ENCODE results near the gene PRKAG1. TPM values are rescaled to one million over a fixed set of nuclear protein-coding genes. Genes with fewer than 3 reads are reported as not detected.

PRKAG1 gene
- total RNA-seq, 1 donor from 2014 or later: 27.9 TPM

DNA sequence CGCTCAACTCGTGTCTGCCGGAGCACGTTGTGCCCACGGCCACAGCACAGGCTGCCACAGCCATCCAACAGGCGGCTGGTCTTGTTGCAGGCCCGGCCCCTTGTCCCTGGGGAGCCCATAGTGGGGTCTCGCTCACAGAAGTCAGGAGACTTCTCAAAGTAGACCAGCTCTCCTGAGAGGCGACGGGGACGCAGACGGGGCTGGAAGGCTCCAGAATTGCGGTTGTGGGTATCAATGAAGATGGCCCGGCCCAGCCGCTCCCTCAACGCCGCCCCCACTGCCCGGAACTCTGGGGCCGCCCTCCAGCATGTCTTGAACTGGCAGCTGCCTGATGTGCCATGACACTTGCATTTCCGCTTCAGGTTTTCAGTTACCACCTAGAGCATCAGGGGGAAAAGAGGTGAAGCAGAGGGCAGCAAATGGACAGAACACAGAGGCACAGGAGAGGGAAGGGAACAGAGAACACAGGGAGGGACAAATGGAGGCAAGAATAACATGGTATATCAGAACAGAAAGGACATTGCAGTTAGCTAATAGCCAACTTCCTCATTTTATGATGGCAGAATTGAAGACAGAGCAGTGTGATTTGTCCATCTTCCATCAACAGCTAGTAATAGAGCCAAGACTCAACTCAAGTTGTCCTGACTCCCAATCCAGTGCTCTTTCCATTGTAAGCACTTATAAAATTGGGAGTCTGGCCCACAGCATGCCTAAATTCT lies 52.2 kb downstream of the PRKAG1 start:
- no peak for DNase-seq

DNA sequence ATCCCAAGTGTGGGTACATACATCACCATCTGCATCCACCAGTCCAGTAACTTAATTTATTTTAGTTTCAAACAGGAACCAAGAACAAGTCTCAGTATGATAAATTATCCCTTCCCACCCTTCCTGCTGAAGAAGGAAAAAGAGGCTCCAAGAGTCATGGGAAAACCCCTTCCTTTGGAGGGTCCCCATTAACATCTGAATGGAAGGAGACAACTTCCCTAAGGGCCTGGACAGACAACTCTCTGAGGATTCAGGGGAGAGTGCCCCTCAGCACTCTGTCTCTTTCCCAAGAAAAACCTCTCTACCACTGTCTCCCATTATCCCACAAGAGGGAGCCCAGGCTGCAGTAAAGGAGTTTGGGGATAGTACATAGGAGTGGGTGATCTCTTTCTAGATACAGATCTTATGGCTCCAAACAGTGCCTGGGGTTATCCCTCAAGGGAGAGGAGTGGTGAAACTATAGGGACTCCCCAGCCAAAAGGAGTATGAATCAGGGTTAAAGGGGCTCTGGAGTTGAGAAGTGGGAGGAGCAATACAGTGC lies 53.2 kb downstream of the PRKAG1 start:
- DNase-seq: no peak

DNA sequence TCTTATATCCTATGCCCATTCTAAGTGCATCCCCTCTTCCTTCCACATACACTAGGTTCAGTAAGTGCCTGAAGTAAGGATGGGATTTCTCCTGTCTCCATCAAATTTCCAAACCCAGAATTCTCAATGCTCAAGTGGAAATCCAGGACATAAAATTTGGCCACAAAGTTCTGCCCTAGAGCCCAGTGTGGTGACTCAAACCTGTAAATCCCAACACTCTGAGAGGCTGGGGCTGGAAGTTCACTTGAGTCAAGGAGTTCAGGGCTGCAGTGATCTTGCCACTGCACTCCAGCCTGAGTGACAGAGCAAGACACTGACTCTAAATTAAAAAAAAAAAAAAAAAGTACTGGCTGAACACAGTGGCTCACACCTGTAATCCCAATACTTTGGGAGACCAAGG lies 56.8 kb downstream of the PRKAG1 start:
- DNase-seq: no peak

DNA sequence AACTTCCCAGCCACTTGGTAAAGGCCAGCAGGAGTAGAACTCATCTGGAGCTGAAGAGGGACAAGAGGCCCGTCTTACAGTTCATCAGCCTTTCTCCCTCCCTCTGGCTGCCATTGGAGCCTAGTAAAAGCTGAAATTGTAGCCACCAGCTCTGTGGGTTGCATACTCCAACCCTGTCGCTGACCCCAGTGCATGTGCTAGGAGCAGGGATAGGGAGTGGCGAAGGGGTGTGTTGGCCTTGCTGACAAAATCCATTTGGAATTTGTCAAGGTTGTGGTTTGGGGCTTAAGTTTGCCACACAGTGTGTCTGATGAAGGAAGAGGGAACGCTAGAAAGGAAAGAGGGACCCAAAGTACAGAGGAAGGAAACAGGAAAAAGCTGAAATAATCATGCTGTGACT lies 57.2 kb downstream of the PRKAG1 start:
- DNase-seq: no peak

DNA sequence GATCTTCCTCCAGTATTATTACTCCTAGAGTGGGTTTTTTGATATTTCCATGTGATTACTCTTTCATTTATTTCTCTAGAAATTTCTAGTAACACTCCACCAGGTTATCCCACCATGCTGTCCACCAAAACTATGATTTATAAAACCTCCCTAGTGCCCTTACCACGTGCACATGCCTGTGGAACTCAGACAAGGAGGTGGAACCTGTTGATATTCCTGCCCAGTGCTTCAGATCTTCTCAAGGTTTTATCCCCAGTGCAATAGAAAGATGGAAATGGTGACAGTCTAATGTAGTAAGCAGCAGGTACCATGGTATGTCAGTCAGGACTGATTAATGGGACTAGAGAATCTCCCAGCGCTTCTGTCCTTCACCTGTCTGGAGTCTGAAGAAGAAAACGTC lies 57.7 kb downstream of the PRKAG1 start:
- DNase-seq: no peak

DNA sequence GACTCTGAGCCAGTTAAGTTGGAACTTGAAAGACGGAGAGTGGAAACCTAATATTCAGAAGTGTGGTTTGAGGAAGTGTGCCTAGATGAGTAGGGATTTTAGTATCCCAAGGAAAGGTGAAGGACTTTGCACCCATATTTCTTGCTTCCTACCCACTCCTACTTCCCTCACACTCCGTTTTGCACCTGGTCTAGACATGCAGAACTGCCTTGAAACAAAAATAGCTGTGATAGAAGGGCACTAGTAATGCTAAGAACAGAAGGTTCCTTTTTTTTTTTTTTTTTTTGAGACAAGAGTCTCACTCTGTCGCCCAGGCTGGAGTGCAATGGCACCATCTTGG lies 60.6 kb downstream of the PRKAG1 start:
- no peak for DNase-seq

DNA sequence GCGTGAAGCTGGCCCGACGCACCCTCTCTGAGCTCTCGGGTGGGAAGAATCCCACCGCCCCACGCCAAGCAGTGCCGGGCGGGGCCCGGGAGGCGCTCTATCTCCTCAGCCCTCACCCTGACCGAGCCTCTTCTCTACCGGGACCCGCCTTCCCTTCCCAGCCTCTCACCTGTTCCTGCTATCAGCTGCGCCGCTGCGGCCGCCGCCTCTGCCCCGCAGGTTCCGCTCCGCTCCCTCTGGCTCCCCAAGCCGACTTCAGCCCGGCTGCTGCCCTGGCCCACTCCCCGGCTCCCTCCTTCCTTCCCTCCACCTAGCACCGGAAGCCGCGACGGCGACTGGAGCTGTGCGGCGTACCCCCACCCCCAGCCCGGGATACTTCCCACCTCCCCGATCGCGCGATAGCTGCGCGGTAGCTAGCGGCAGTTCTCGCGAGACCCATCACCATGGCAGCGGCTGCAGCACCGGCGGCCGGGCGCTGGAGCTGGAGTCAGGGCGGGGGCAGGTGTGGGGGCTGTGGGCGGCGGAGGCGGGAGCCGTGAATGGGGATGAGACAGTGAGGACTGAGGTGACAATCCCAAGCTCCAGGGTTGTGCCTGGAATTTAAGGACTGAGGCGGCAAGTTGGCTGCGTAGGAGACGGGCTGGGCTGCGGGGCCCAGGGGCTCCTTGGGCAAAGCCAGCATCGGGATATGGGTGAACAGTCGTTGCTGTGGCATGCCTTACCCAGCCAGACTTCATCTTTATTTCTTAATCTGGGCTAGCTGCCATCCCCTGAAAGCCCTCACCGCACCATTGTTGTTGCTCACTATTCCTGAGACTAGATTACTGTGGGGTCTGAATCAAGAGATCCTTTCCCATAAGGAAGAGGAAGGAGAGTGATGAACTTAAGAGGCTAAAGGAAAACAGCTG lies 61.2 kb downstream of the PRKAG1 start, which contains the start of gene ARF3:
Gene ARF3 (minus strand): TSS at position 347 of the 908 bp plus-strand sequence. CDS start 16,392 bp downstream, outside the sequence.
- DNase-seq: peak; percentile 92

DNA sequence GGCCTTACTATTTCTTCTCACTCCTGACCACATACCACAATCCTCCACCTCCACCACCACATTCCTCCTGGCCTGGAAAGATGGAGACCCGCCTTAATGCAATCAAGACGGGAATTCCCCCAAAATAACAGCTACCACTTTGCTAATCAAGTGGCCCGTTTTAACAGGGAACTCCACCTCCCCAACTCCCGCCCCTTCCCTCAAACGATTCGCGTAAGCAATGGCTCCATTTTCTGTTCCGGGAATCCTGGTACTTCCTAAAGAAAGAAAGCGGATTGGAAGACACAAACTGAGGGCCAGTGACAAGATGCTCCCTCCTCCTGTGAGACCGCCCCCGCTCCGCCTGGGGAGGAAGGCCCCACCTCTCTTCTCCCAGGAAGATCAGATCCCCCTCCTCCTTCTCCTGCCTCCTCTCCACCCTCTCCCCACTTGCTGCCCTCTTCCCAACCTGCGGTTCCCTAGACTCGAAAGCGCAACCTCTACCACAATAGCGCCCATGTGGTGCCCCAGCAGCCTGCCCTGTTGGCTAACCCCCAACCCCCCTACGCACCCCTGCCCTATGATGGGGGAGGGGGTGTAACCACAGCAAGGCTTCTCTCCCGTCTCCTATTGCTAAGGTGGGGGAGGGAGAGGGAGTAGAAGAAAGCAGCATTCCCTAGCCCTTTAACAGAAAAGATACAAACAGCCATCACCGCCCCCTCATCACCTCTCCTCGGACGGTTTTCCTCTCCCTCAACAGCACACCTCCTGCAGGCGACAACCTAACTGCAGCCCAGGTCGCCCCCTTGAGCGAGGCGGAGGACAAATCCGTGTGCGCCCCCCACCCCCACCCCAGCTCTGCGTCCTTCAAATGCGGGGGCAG lies 62.1 kb downstream of the PRKAG1 start:
- DNase-seq: peak; percentile 83

DNA sequence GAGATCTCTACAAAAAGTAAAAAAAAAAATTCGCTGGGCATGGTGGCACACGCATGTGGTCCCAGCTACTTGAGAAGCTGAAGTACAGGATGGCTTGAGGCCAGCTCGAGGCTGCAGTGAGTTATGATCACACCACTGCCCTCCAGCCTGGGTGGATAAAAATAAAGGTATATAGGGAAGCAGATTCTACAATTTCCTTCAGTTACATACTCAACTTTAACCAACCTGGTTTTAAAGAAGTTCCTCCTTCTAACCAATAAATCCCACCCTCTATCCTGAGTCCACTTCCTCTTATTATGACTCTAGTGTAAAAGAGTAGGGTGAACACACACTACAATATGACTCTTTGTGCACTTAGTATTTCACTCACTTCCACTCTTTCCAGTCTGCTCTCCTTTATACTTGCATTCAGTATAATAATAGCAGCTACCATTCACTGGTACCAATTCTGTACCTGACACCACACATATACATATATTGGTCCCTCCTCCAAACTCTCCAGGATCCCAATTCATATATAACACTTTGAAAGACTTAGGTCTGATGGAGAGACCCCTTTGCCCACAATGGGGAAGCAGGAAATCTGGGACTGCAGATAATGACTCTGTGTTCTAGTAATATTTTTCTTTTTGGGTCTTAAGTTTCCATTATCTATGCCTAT lies 63.6 kb downstream of the PRKAG1 start:
- DNase-seq: no peak

DNA sequence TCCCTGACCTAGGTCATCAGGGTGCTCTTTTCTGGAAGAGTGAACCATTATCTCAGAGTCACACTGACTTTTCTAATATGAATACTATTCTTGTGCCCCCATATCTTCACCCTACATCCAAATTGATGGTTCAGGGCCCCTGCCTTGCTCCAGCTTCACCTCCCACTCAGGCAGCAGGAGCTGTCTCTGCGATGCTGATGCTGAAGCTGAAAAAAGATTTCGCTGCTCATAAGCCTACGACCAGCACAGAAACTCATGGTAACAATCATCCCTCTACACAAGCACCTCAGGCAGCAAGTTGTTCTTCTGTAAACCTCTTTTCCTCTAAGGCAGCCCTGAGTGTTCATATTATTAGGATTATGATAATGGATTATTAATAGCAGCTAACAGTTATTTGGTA lies 64.5 kb downstream of the PRKAG1 start:
- no peak for DNase-seq

DNA sequence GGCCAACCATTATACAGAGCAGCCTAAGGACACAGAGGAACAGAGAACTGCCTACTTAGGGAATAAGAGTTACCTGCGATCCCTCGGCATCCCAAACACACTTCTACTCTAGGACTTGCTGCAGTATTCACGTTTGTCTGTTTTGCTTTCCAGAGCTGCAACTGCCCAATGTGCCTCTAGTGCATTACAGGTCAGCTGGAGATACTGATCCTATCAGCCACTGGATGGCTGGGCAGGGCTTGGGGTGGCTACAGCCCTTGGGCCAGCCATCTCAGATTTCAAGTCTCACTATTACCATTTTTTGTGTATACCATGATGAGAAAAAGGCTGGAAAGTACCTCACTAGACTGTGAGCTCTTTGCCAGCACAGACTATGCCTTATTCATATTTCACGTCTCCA lies 65.9 kb downstream of the PRKAG1 start:
- no peak for DNase-seq

Small RNA genes lying within 50 kb of the gene (small RNA-seq; reads per million reads assigned to genes)
- gene RNU6-940P: not detected

Other genes starting within 250 kb of the PRKAG1 start
- gene ADCY6, start 229.7 kb downstream of the PRKAG1 start, total RNA-seq: 31.5 TPM
- 44.3 TPM for gene CACNB3, start 200.3 kb downstream of the PRKAG1 start, total RNA-seq
- 48.8 TPM for gene DDX23, start 166.6 kb downstream of the PRKAG1 start, total RNA-seq
- 22.9 TPM for gene RND1, start 152.9 kb downstream of the PRKAG1 start, total RNA-seq
- 3.6 TPM for gene FKBP11, start 93.3 kb downstream of the PRKAG1 start, total RNA-seq
- 67.5 TPM for gene ARF3, start 61.3 kb downstream of the PRKAG1 start, total RNA-seq
- 6.2 TPM for gene WNT10B, start 47.0 kb downstream of the PRKAG1 start, total RNA-seq
- not detected for gene WNT1, start 40.5 kb downstream of the PRKAG1 start, total RNA-seq
- 9.2 TPM for gene DDN, start 19.4 kb downstream of the PRKAG1 start, total RNA-seq
- gene KMT2D, start 42.0 kb upstream of the PRKAG1 start, total RNA-seq: 17.6 TPM
- gene RHEBL1, start 51.2 kb upstream of the PRKAG1 start, total RNA-seq: 0.78 TPM
- 0.47 TPM for gene DHH, start 76.0 kb upstream of the PRKAG1 start, total RNA-seq
- 90.8 TPM for gene LMBR1L, start 92.1 kb upstream of the PRKAG1 start, total RNA-seq
- 1,492 TPM for gene TUBA1B, start 112.6 kb upstream of the PRKAG1 start, total RNA-seq
- 9,948 TPM for gene TUBA1A, start 170.3 kb upstream of the PRKAG1 start, total RNA-seq
- gene TUBA1C, start 246.3 kb upstream of the PRKAG1 start, total RNA-seq: 33.5 TPM